Astrocyte (in vitro differentiated cells and primary cell): ENCODE results near the gene CNTRL. TPM values are rescaled to one million over a fixed set of nuclear protein-coding genes. Genes with fewer than 3 reads are reported as not detected.

Source experiments
- DNase-seq: peaks from one replicate; pipeline ENCODE4 v3.0.0-alpha.2; 2010; ENCODE audit warnings: low read depth
- FAIRE-seq: peaks from 2 replicates; lab custom pipeline; 2011; peaks lifted over from hg19 to GRCh38; lab: Jason Lieb, UNC
- H2AFZ ChIP-seq: 2 replicates; pipeline ENCODE4 v1.6.0; 2012; ENCODE audit warnings: low read depth, low read length, inconsistent platforms
- H3K27ac ChIP-seq: 2 replicates; pipeline ENCODE4 v1.5.1; 2011; ENCODE audit warnings: low read depth, low read length, inconsistent platforms
- H3K27me3 ChIP-seq: 2 replicates; pipeline ENCODE4 v1.6.0; 2011; ENCODE audit warnings: low read length, inconsistent platforms; ENCODE audit not compliant: insufficient read depth
- H3K36me3 ChIP-seq: 2 replicates; pipeline ENCODE4 v1.5.1; 2011; ENCODE audit warnings: low read length, inconsistent platforms; ENCODE audit not compliant: insufficient read depth
- H3K4me1 ChIP-seq: 2 replicates; pipeline ENCODE4 v1.5.1; 2011; ENCODE audit warnings: low read length, inconsistent platforms; ENCODE audit not compliant: insufficient read depth
- H3K4me2 ChIP-seq: 2 replicates; pipeline ENCODE4 v1.6.0; 2012; ENCODE audit warnings: low read length, inconsistent platforms
- H3K4me3 ChIP-seq: 2 replicates; pipeline ENCODE4 v1.5.1; 2011; ENCODE audit warnings: low read depth, mild to moderate bottlenecking, low read length, inconsistent platforms; ENCODE audit not compliant: insufficient read depth
- H3K79me2 ChIP-seq: 2 replicates; pipeline ENCODE4 v1.6.0; 2012; ENCODE audit warnings: mild to moderate bottlenecking, low read length, inconsistent platforms; ENCODE audit not compliant: insufficient read depth
- H3K9ac ChIP-seq: 2 replicates; pipeline ENCODE4 v1.6.0; 2012; ENCODE audit warnings: mild to moderate bottlenecking, low read length, inconsistent platforms
- H3K9me3 ChIP-seq: 2 replicates; pipeline ENCODE4 v1.5.1; 2012; ENCODE audit warnings: low read depth, mild to moderate bottlenecking, low read length, inconsistent platforms; ENCODE audit not compliant: insufficient read depth
- H4K20me1 ChIP-seq: 2 replicates; pipeline ENCODE4 v1.6.0; 2012; ENCODE audit warnings: low read length, inconsistent platforms; ENCODE audit not compliant: insufficient read depth
- H3K27ac Mint-ChIP-seq: one replicate; pipeline ENCODE4 v1.8.0; 2021; ENCODE audit warnings: mild to moderate bottlenecking, mixed read lengths; ENCODE audit not compliant: unreplicated experiment
- H3K27me3 Mint-ChIP-seq: one replicate; pipeline ENCODE4 v1.8.0; 2021; ENCODE audit warnings: low read depth, mixed read lengths; ENCODE audit not compliant: unreplicated experiment
- H3K36me3 Mint-ChIP-seq: one replicate; pipeline ENCODE4 v1.8.0; 2021; ENCODE audit warnings: low read depth, mixed read lengths; ENCODE audit not compliant: unreplicated experiment
- H3K4me1 Mint-ChIP-seq: one replicate; pipeline ENCODE4 v1.8.0; 2021; ENCODE audit warnings: low read depth, mixed read lengths; ENCODE audit not compliant: unreplicated experiment
- H3K4me3 Mint-ChIP-seq: one replicate; pipeline ENCODE4 v1.8.0; 2021; ENCODE audit warnings: mild to moderate bottlenecking, moderate library complexity, mixed read lengths; ENCODE audit not compliant: unreplicated experiment
- H3K9me3 Mint-ChIP-seq: one replicate; pipeline ENCODE4 v1.8.0; 2021; ENCODE audit warnings: mild to moderate bottlenecking, mixed read lengths; ENCODE audit not compliant: unreplicated experiment
- EZH2 ChIP-seq: IDR thresholded peaks from 2 replicates; pipeline ENCODE4 v1.6.1; 2012; ENCODE audit warnings: mild to moderate bottlenecking, low read length, inconsistent platforms; ENCODE audit not compliant: insufficient read depth
- total RNA-seq: library from RNA; stranded (reverse); gene quantifications from 2 replicates; pipeline ENCODE4 v1.2.1, GENCODE V29; 2021
- TF ChIP-seq, protein P1 (sequence below): IDR thresholded peaks from 2 replicates; pipeline ENCODE4 v1.5.1; 2011; ENCODE audit warnings: low read depth, mild to moderate bottlenecking, inconsistent platforms, low read length, moderate library complexity; ENCODE audit not compliant: insufficient read depth

Gene CNTRL
- total RNA-seq, 1 donor from 2014 or later: 4.4 TPM

- Histone ChIP-seq H3K27me3 (no peaks in the 10 kb centered on the region), H3K4me2 (no peak overlapping the region), H4K20me1 (no peaks in the 10 kb centered on the region), H3K9ac (no peak overlapping the region), H3K9me3 (no peaks in the 10 kb centered on the region), H3K36me3 (no peaks in the 10 kb centered on the region), H3K79me2 (no peaks in the 10 kb centered on the region), H3K27ac (no peak overlapping the region), H2AFZ (no peak overlapping the region), H3K4me3 (no peak overlapping the region), H3K4me1 (no peaks in the 10 kb centered on the region)
- DNase-seq (no peak), FAIRE-seq (no peak)
- H3K27me3 Mint-ChIP-seq: no peaks in the 10 kb centered on the region
- peaks cover 9% of the 10 kb centered on the region for H3K36me3 Mint-ChIP-seq
- no peak overlapping the region for H3K27ac Mint-ChIP-seq
- H3K4me3 Mint-ChIP-seq: no peak overlapping the region
- peaks cover 1% of the 10 kb centered on the region for H3K4me1 Mint-ChIP-seq
- peaks cover under 1% of the 10 kb centered on the region for H3K9me3 Mint-ChIP-seq
- TF ChIP-seq EZH2: no peak
- TF ChIP-seq, protein P1, sequence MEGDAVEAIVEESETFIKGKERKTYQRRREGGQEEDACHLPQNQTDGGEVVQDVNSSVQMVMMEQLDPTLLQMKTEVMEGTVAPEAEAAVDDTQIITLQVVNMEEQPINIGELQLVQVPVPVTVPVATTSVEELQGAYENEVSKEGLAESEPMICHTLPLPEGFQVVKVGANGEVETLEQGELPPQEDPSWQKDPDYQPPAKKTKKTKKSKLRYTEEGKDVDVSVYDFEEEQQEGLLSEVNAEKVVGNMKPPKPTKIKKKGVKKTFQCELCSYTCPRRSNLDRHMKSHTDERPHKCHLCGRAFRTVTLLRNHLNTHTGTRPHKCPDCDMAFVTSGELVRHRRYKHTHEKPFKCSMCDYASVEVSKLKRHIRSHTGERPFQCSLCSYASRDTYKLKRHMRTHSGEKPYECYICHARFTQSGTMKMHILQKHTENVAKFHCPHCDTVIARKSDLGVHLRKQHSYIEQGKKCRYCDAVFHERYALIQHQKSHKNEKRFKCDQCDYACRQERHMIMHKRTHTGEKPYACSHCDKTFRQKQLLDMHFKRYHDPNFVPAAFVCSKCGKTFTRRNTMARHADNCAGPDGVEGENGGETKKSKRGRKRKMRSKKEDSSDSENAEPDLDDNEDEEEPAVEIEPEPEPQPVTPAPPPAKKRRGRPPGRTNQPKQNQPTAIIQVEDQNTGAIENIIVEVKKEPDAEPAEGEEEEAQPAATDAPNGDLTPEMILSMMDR: no peak
Measured at GRCh38 chr9:121135642-121136041, 60.9 kb downstream of the CNTRL start.

DNA sequence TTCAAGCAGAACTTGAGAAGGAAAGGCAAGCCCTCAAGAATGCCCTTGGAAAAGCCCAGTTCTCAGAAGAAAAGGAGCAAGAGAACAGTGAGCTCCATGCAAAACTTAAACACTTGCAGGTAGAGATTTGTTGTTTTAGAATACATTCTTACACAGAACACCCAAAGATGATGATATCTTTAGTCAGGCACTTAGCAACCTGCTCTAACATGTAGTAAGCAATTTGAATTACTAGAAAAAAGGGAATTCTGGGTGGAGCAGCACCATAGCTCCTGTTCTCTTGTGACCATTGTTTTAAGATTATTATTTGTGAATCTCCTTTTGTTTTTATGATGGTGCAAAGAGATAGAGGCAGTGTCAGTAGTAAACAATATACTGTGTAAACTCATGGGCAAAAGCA is 63.8 kb downstream of the CNTRL start:
- Mint-ChIP-seq H3K4me3 (no peak overlapping the region), H3K27me3 (no peaks in the 10 kb centered on the region), H3K27ac (no peak overlapping the region), H3K9me3 (no peaks in the 10 kb centered on the region), H3K36me3 (peaks cover 10% of the 10 kb centered on the region), H3K4me1 (no peaks in the 10 kb centered on the region)
- Histone ChIP-seq H3K4me3 (no peak overlapping the region), H3K9me3 (no peaks in the 10 kb centered on the region), H3K79me2 (no peaks in the 10 kb centered on the region), H3K27ac (no peak overlapping the region), H3K27me3 (no peaks in the 10 kb centered on the region), H3K4me1 (no peaks in the 10 kb centered on the region), H3K4me2 (no peak overlapping the region), H4K20me1 (no peaks in the 10 kb centered on the region), H2AFZ (no peak overlapping the region), H3K9ac (no peak overlapping the region), H3K36me3 (peaks cover 15% of the 10 kb centered on the region)
- FAIRE-seq (no peak), DNase-seq (no peak)
- TF ChIP-seq EZH2: no peak
- TF ChIP-seq, protein P1: no peak

DNA sequence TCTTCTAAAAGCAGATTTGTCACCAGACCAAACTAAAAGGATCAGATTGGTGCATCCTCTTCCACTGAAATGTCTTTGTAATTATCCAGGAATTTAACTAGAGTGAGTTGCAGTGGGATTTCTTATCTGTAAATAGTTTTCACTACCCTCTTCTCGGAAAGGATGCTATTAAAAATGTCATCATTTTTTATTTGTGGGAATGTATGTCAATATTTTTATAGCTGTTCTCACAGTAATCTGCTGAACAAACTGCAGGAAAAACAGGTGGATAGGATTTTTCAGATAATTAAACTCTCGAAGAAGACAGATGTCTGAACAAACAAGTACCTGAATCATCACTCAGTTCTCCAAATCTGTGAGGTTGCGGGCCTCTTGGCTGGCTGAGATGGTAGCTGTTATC is 64.2 kb downstream of the CNTRL start:
- FAIRE-seq (no peak), DNase-seq (no peak)
- Histone ChIP-seq H3K4me2 (no peak overlapping the region), H3K9ac (no peak overlapping the region), H3K9me3 (no peaks in the 10 kb centered on the region), H3K79me2 (no peaks in the 10 kb centered on the region), H3K36me3 (peaks cover 17% of the 10 kb centered on the region), H3K27ac (no peak overlapping the region), H4K20me1 (no peaks in the 10 kb centered on the region), H3K4me3 (no peak overlapping the region), H2AFZ (no peak overlapping the region), H3K4me1 (no peaks in the 10 kb centered on the region), H3K27me3 (no peaks in the 10 kb centered on the region)
- no peaks in the 10 kb centered on the region for H3K4me1 Mint-ChIP-seq
- no peaks in the 10 kb centered on the region for H3K27me3 Mint-ChIP-seq
- peaks cover 10% of the 10 kb centered on the region for H3K36me3 Mint-ChIP-seq
- H3K4me3 Mint-ChIP-seq: no peak overlapping the region
- TF ChIP-seq, protein P1: no peak
- no peak for TF ChIP-seq EZH2
- no peak overlapping the region for H3K27ac Mint-ChIP-seq
- H3K9me3 Mint-ChIP-seq: no peaks in the 10 kb centered on the region
